ENCODE results near the gene SLC9A9.
A peak's percentile ranks its signal among the peaks of the same experiment; 100 is the strongest.

Gene SLC9A9

DNA sequence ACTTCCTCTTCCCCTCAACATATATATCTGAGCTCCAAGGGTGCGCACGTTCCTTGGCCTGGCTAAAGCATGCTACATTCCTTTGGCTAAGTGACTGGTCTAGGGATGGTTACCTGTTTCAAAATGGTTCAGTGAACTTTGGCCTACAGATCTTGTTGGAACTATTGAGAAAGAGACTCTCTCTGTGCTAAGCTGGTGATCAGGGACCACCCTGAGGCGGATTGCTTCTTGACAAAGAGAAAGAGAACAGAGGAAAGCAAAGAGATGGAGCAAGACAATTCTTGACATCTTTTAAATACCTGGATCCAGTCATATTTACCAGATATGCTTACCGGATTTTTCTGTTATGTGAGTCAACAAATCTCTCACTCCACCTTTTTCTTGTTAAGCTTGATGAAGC, 605.6 kb downstream of the SLC9A9 start:
- H3K4me3 Mint-ChIP-seq, result no peak overlapping the region
- H3K4me1 Mint-ChIP-seq, result peaks cover 20% of the 10 kb centered on the region
- H3K27ac Mint-ChIP-seq, result no peak overlapping the region
- no peaks in the 10 kb centered on the region for H3K36me3 Mint-ChIP-seq (ENCODE audit: low read depth)
- H3K27me3 Mint-ChIP-seq (ENCODE audit: low read depth, poor library complexity), result peaks cover 7% of the 10 kb centered on the region
- H3K9me3 Mint-ChIP-seq, result peaks cover 8% of the 10 kb centered on the region
- no peak for DNase-seq
- TF ChIP-seq, protein P1, sequence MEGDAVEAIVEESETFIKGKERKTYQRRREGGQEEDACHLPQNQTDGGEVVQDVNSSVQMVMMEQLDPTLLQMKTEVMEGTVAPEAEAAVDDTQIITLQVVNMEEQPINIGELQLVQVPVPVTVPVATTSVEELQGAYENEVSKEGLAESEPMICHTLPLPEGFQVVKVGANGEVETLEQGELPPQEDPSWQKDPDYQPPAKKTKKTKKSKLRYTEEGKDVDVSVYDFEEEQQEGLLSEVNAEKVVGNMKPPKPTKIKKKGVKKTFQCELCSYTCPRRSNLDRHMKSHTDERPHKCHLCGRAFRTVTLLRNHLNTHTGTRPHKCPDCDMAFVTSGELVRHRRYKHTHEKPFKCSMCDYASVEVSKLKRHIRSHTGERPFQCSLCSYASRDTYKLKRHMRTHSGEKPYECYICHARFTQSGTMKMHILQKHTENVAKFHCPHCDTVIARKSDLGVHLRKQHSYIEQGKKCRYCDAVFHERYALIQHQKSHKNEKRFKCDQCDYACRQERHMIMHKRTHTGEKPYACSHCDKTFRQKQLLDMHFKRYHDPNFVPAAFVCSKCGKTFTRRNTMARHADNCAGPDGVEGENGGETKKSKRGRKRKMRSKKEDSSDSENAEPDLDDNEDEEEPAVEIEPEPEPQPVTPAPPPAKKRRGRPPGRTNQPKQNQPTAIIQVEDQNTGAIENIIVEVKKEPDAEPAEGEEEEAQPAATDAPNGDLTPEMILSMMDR (IDR thresholded peaks at IDR 0.05), result no peak

DNA sequence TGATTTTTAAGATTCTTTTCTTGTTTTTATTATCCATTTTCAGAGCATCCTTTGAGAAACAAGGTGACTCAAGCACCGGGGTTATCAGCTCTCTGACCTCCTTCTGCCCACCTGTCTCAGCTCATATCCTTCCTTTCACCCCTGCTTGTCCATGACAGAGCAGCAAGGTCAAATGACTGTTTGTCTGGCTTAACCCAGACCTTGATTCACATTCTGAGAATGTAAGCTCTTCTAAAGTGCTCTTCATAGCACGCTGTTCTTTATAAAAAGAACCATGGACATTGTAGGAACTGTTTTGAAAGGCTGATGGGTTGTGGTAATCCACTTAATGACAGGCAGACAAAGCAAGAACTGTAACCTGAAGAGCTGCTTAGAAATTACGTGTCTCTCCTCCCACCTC, 606.2 kb downstream of the SLC9A9 start:
- no peaks in the 10 kb centered on the region for H3K36me3 Mint-ChIP-seq (ENCODE audit: low read depth)
- no peak overlapping the region for H3K4me3 Mint-ChIP-seq
- no peak overlapping the region for H3K27ac Mint-ChIP-seq
- TF ChIP-seq, protein P1 (IDR thresholded peaks at IDR 0.05), result no peak
- DNase-seq, result no peak
- peaks cover 7% of the 10 kb centered on the region for H3K27me3 Mint-ChIP-seq (ENCODE audit: low read depth, poor library complexity)
- peaks cover 22% of the 10 kb centered on the region for H3K4me1 Mint-ChIP-seq
- peaks cover 8% of the 10 kb centered on the region for H3K9me3 Mint-ChIP-seq

DNA sequence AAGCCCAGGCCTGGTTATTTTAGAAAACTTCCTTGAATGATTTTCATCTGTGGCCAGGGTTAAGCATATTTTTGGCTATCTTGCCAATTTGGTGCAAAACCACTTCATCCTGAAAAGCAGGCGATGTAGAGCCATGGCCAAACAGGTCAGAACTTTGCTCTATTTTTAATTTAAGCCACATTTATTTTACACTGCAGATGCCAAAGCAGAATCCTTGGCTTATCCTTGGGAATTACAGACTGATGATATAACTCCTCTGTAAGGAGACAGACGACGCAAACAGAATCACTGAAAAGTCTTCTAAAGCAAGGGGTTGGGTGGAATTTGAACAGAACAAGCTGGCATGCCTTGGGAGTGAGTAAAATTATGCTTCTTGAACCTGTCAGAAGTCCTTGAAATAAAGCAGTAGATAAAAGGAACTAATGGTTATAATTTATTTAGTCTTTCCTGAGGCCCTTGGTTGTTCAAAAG, 606.8 kb downstream of the SLC9A9 start:
- H3K27me3 Mint-ChIP-seq (ENCODE audit: low read depth, poor library complexity), result peaks cover 4% of the 10 kb centered on the region
- no peak overlapping the region for H3K4me3 Mint-ChIP-seq
- peaks cover 14% of the 10 kb centered on the region for H3K9me3 Mint-ChIP-seq
- H3K36me3 Mint-ChIP-seq (ENCODE audit: low read depth), result no peaks in the 10 kb centered on the region
- TF ChIP-seq, protein P1 (IDR thresholded peaks at IDR 0.05), result no peak
- no peak for DNase-seq
- H3K4me1 Mint-ChIP-seq, result peaks cover 25% of the 10 kb centered on the region
- no peak overlapping the region for H3K27ac Mint-ChIP-seq

DNA sequence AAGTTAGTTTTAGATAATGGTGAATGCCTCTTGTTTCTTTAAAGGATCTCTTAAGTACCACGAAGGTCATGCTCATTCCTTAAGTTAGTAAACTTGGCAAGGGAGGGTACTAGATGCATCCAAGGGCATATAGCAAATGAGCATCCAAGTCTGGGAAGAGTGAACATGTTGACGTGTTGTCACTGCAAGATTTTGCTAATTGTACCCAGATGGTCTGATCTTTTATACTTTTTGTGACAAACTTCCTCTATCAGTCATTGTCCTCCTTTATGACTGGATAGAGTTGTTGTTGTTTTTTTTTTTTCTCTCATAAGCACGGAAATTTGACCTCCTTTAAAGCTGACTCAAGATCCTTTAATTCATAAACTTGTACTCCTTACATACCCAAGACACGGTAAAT, 607.4 kb downstream of the SLC9A9 start:
- peaks cover 31% of the 10 kb centered on the region for H3K4me1 Mint-ChIP-seq
- no peak overlapping the region for H3K27ac Mint-ChIP-seq
- TF ChIP-seq, protein P1 (IDR thresholded peaks at IDR 0.05), result no peak
- peaks cover 19% of the 10 kb centered on the region for H3K9me3 Mint-ChIP-seq
- H3K36me3 Mint-ChIP-seq (ENCODE audit: low read depth), result no peaks in the 10 kb centered on the region
- peaks cover 3% of the 10 kb centered on the region for H3K27me3 Mint-ChIP-seq (ENCODE audit: low read depth, poor library complexity)
- no peak for DNase-seq
- H3K4me3 Mint-ChIP-seq, result no peak overlapping the region

DNA sequence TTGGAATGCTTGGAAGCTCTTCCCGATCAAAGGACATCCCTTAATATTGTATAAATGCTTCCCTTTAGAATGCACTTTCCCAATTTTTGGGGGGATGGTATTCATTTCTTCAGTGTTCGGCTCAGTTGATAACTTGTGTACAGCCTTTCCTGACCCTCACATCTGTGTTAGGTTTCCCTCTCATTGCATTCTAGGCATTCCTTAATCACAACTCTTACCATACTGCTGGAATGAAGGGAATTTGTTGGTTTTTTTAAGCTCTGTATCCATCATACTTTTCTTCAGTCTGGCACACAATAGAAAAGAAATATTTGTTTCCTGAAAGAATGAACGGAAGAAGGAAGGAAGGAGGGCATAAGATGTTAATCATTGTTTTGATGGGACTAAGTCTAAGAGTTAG, 609.2 kb downstream of the SLC9A9 start:
- no peak for DNase-seq
- peaks cover 31% of the 10 kb centered on the region for H3K4me1 Mint-ChIP-seq
- H3K27ac Mint-ChIP-seq, result no peak overlapping the region
- TF ChIP-seq, protein P1 (IDR thresholded peaks at IDR 0.05), result no peak
- no peaks in the 10 kb centered on the region for H3K36me3 Mint-ChIP-seq (ENCODE audit: low read depth)
- H3K9me3 Mint-ChIP-seq, result peaks cover 19% of the 10 kb centered on the region
- no peak overlapping the region for H3K4me3 Mint-ChIP-seq
- no peaks in the 10 kb centered on the region for H3K27me3 Mint-ChIP-seq (ENCODE audit: low read depth, poor library complexity)

DNA sequence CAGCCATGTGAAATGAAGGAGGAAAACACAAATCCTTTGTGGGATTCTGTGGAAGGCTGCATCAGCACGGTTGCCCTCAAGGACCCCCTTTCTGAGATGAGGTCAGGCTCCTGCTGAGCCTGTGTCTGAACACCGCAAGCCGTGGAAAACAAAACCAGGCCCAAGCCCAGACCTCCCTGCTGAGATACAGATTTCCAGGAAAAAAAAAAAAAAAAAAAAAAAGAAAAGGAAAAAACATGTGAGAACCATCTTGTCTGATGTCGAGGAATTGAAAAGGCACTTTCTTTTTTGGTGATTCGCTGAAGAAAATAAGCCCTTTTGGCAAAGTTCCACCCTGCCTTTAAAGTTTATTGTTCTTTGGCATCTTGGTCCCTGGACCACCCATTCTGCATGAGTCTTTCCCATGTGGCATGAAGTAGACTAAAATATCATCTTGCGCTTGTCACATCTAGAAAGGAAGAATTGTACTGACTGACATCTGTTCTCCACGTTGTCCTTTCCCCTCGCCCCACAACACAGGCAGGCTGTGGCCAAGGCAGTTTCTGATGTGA, 611.1 kb downstream of the SLC9A9 start:
- no peak for DNase-seq
- Mint-ChIP-seq H3K27ac (peak overlapping the region; percentile 71), H3K36me3 (ENCODE audit: low read depth) (no peaks in the 10 kb centered on the region), H3K4me1 (peaks cover 25% of the 10 kb centered on the region), H3K9me3 (peaks cover 21% of the 10 kb centered on the region), H3K4me3 (no peak overlapping the region), H3K27me3 (ENCODE audit: low read depth, poor library complexity) (no peaks in the 10 kb centered on the region)
- TF ChIP-seq, protein P1 (IDR thresholded peaks at IDR 0.05), result no peak

Data from nephron progenitor cell (in vitro differentiated cells).